ENCODE data around the gene ACSF3.

GRCh38 chr16:89099905-89100304, 6.3 kb downstream of the ACSF3 start:
- TF ChIP-seq CTCF (tag by site-specific recombination; IDR thresholded peaks at IDR 0.05) (no peak), ZNF792 (tag by site-specific recombination; IDR thresholded peaks at IDR 0.05) (no peak), REST (tag by site-specific recombination; IDR thresholded peaks at IDR 0.05) (no peak), IKZF3 (tag by site-specific recombination; IDR thresholded peaks at IDR 0.05) (no peak), YY1 (tag by site-specific recombination; IDR thresholded peaks at IDR 0.05) (no peak), SP3 (tag by site-specific recombination; IDR thresholded peaks at IDR 0.05) (no peak), SP2 (tag by site-specific recombination; IDR thresholded peaks at IDR 0.05) (no peak), ZNF785 (tag by site-specific recombination; IDR thresholded peaks at IDR 0.05) (no peak), ZBTB1 (tag by site-specific recombination; IDR thresholded peaks at IDR 0.05) (no peak)
